ENCODE results near the gene CTCFL. TPM values are rescaled to one million over a fixed set of nuclear protein-coding genes. Genes with fewer than 3 reads are reported as not detected.

The CTCFL gene
- total and polyA plus RNA-seq, 2 of the 13 experiments (the other 11 are each of a cell fraction or from before 2014, with no cell fraction given), result 0.04 TPM; not detected in 1

GRCh38 chr20:57527728-57528127 is 2.8 kb upstream of the CTCFL start (continued):
- peak; percentile 64; the same call in 1 of the 2 replicates for TF ChIP-seq ZNF609 (CRISPR knock-in tag; IDR thresholded peaks at IDR 0.05; ENCODE audit: borderline replicate concordance)
- TF ChIP-seq ZNF3 (CRISPR knock-in tag; IDR thresholded peaks at IDR 0.05), result peak; percentile 23; the same call in 1 of the 2 replicates
- no peak for TF ChIP-seq WIZ (CRISPR knock-in tag; IDR thresholded peaks at IDR 0.05)
- no peak for TF ChIP-seq ZNF674 (CRISPR knock-in tag; IDR thresholded peaks at IDR 0.05; ENCODE audit: low read depth)
- 0 out of 2 replicates have a peak, but pooled peaks have one; percentile 58 for TF ChIP-seq MTERF4 (CRISPR knock-in tag; IDR thresholded peaks at IDR 0.05)
- peak; percentile 59 for TF ChIP-seq ZEB1 (IDR thresholded peaks at IDR 0.05; ENCODE audit: insufficient replicate concordance, low read depth)
- peak; percentile 59; the same call in 1 of the 2 replicates for TF ChIP-seq THAP11 (CRISPR knock-in tag; IDR thresholded peaks at IDR 0.05)
- TF ChIP-seq ZNF800 (CRISPR knock-in tag; IDR thresholded peaks at IDR 0.05), result no peak
- TF ChIP-seq ZNF556 (CRISPR knock-in tag; IDR thresholded peaks at IDR 0.05; ENCODE audit: borderline replicate concordance), result peak; percentile 24; the same call in 1 of the 2 replicates
- peak; percentile 63; the same call in 1 of the 2 replicates for TF ChIP-seq TOPORS (CRISPR knock-in tag; IDR thresholded peaks at IDR 0.05)
- TF ChIP-seq HNRNPLL (IDR thresholded peaks at IDR 0.05; ENCODE audit: low read depth, low read length, poor library complexity, severe bottlenecking), result no peak
- TF ChIP-seq ZMAT3 (CRISPR knock-in tag; conservative IDR thresholded peaks at IDR 0.05), result no peak
- TF ChIP-seq, protein P1, sequence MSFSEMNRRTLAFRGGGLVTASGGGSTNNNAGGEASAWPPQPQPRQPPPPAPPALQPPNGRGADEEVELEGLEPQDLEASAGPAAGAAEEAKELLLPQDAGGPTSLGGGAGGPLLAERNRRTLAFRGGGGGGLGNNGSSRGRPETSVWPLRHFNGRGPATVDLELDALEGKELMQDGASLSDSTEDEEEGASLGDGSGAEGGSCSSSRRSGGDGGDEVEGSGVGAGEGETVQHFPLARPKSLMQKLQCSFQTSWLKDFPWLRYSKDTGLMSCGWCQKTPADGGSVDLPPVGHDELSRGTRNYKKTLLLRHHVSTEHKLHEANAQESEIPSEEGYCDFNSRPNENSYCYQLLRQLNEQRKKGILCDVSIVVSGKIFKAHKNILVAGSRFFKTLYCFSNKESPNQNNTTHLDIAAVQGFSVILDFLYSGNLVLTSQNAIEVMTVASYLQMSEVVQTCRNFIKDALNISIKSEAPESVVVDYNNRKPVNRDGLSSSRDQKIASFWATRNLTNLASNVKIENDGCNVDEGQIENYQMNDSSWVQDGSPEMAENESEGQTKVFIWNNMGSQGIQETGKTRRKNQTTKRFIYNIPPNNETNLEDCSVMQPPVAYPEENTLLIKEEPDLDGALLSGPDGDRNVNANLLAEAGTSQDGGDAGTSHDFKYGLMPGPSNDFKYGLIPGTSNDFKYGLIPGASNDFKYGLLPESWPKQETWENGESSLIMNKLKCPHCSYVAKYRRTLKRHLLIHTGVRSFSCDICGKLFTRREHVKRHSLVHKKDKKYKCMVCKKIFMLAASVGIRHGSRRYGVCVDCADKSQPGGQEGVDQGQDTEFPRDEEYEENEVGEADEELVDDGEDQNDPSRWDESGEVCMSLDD (CRISPR knock-in tag; IDR thresholded peaks at IDR 0.05; ENCODE audit: borderline replicate concordance), result peak; percentile 75; the same call in 1 of the 2 replicates
- peak; percentile 73 for TF ChIP-seq HHEX (CRISPR knock-in tag; IDR thresholded peaks at IDR 0.05)
- 0 out of 2 replicates have a peak, but pooled peaks have one; percentile 13 for TF ChIP-seq ZNF281 (CRISPR knock-in tag; IDR thresholded peaks at IDR 0.05; ENCODE audit: borderline replicate concordance)
- no peak for TF ChIP-seq KDM2A (CRISPR knock-in tag; IDR thresholded peaks at IDR 0.05; ENCODE audit: borderline replicate concordance, low read depth)
